K562 (cell line): Measurements from ENCODE around the gene ELAVL3. TPM values are rescaled to one million over a fixed set of nuclear protein-coding genes. Genes with fewer than 3 reads are reported as not detected.
A peak's percentile ranks its signal among the peaks of the same experiment; 100 is the strongest.

Source experiments
- BRD4 ChIP-seq: fragments of 200-600 bp; sonication (generic); IDR thresholded peaks from 2 replicates; pipeline ENCODE4 v1.6.1; 2017; ENCODE audit warnings: inconsistent platforms
- CBX5 ChIP-seq: IDR thresholded peaks from 2 replicates; pipeline ENCODE4 v1.6.1; 2014; ENCODE audit warnings: low read depth, borderline replicate concordance
- HNRNPLL ChIP-seq: fragments of 200-400 bp; formaldehyde crosslinking; IDR thresholded peaks from 2 replicates; pipeline ENCODE4 v1.6.1; 2017; ENCODE audit warnings: low read length, low read depth, mild to moderate bottlenecking; ENCODE audit not compliant: poor library complexity, severe bottlenecking
- KAT8 ChIP-seq: fragments of 450-650 bp; IDR thresholded peaks from 2 replicates; pipeline ENCODE4 v1.6.1; 2016; ENCODE audit warnings: low read depth, mild to moderate bottlenecking
- MECOM ChIP-seq: fragments of 250-450 bp; sonication (Bioruptor Pico); IDR thresholded peaks from 2 replicates; pipeline ENCODE4 v1.8.0; 2022; ENCODE audit warnings: inconsistent platforms
- NCOA6 ChIP-seq: fragments of 450-650 bp; IDR thresholded peaks from 2 replicates; pipeline ENCODE4 v1.6.1; 2017; ENCODE audit warnings: mild to moderate bottlenecking
- NRF1 ChIP-seq, 2 experiments: fragments of 450-650 bp; IDR thresholded peaks in 1 of 2; conservative IDR thresholded peaks in 1 of 2; 2 replicates each; pipeline ENCODE4 v1.6.1; 2014; ENCODE audit warnings: mild to moderate bottlenecking in 2 of 2
- RBM39 ChIP-seq: fragments of 200-400 bp; formaldehyde crosslinking; optimal IDR thresholded peaks from 2 replicates; pipeline ENCODE3; 2018; ENCODE audit warnings: low read depth, low read length
- SNAPC5 ChIP-seq: fragments of 250-450 bp; sonication (Bioruptor Pico); IDR thresholded peaks from 2 replicates; pipeline ENCODE4 v1.8.0; 2021; ENCODE audit warnings: moderate library complexity, mild to moderate bottlenecking, inconsistent platforms
- WHSC1 ChIP-seq: IDR thresholded peaks from one replicate; pipeline ENCODE4 v1.6.1; 2012; ENCODE audit warnings: low read length, control low read depth, inconsistent platforms
- YY1 ChIP-seq, 3 experiments: IDR thresholded peaks; 2 replicates each; pipeline ENCODE4 v1.6.1; 2011; ENCODE audit warnings: low read length in 2 of 3, mild to moderate bottlenecking in 2 of 3, moderate library complexity in 2 of 3, borderline replicate concordance in 1 of 3, control low read depth in 1 of 3, low read depth in 1 of 3; ENCODE audit not compliant: insufficient read depth in 3 of 3, insufficient replicate concordance in 2 of 3, control insufficient read depth in 1 of 3, insufficient read length in 1 of 3; ENCODE audit errors: extremely low read depth in 1 of 3
- ZFP36 ChIP-seq: fragments of 150-350 bp; IDR thresholded peaks from 2 replicates; pipeline ENCODE4 v1.6.1; 2018; ENCODE audit warnings: low read length, low read depth; ENCODE audit not compliant: partially characterized antibody
- ZNF146 ChIP-seq: IDR thresholded peaks from one replicate; pipeline ENCODE4 v1.6.1; 2018; ENCODE audit warnings: missing compliant biosample characterization; ENCODE audit not compliant: unreplicated experiment
- ZNF347 ChIP-seq: fragments of 450-650 bp; formaldehyde crosslinking; IDR thresholded peaks from 2 replicates; pipeline ENCODE4 v1.4.0; 2020; ENCODE audit warnings: low read depth, mild to moderate bottlenecking, moderate library complexity
- ZNF696 ChIP-seq: fragments of 250-450 bp; sonication (Bioruptor Pico); conservative IDR thresholded peaks from 2 replicates; pipeline ENCODE4 v1.4.0; 2020; ENCODE audit warnings: mild to moderate bottlenecking, moderate library complexity
- polyA plus RNA-seq, 8 experiments: library from polyadenylated mRNA; depleted of rRNA in 4 of 8; stranded (reverse) in 5 of 8; unstranded in 3 of 8; fragments of >200 nt; fragmentation: Nextera tagmentation in 2 of 8; fragmentation: Illumina TruSeq in 1 of 8; extraction: Ambion mirVana in 2 of 8; extraction: Trizol in 1 of 8; gene quantifications; 2 replicates each; pipeline versions ENCODE4 v1.2.1 to v1.2.3, GENCODE V29; 2011 to 2014; ENCODE audit warnings: inconsistent platforms in 1 of 8, missing spikeins in 1 of 8
- total RNA-seq, 7 experiments: library from RNA; depleted of rRNA in 6 of 7; stranded (reverse); fragments of >200 nt in 6 of 7; fragmentation: Illumina TruSeq in 2 of 7; extraction: Trizol in 2 of 7; gene quantifications; 2 replicates each; pipeline versions ENCODE4 v1.2.1 to v1.2.3, GENCODE V29; 2011 to 2021; ENCODE audit warnings: low replicate concordance in 1 of 7
- TF ChIP-seq, protein P1 (sequence below): fragments of 250-450 bp; sonication (Bioruptor Pico); IDR thresholded peaks from 2 replicates; pipeline ENCODE4 v1.5.0; 2021; ENCODE audit warnings: mild to moderate bottlenecking, moderate library complexity
- TF ChIP-seq, protein P2 (sequence below): fragments of 250-450 bp; sonication (Bioruptor Pico); IDR thresholded peaks from 2 replicates; pipeline ENCODE4 v1.8.0; 2021; ENCODE audit warnings: moderate library complexity, mild to moderate bottlenecking, inconsistent platforms
- TF ChIP-seq, protein P3 (sequence below): sonication (generic); formaldehyde crosslinking; IDR thresholded peaks from 2 replicates; pipeline ENCODE4 v1.8.0; 2023; ENCODE audit warnings: mild to moderate bottlenecking, missing genetic modification reagents
- TF ChIP-seq, protein P4 (sequence below): fragments of 450-650 bp; IDR thresholded peaks from 2 replicates; pipeline ENCODE4 v1.6.1; 2016

The ELAVL3 gene
- total and polyA plus RNA-seq, 9 of the 15 experiments (the other 6 are each of a cell fraction or from before 2014, with no cell fraction given), result not detected

GRCh38 chr19:11435057-11435832, 45.6 kb downstream of the ELAVL3 start, which contains the start of the genes ODAD3 and PRKCSH (continued):
- TF ChIP-seq, protein P1, sequence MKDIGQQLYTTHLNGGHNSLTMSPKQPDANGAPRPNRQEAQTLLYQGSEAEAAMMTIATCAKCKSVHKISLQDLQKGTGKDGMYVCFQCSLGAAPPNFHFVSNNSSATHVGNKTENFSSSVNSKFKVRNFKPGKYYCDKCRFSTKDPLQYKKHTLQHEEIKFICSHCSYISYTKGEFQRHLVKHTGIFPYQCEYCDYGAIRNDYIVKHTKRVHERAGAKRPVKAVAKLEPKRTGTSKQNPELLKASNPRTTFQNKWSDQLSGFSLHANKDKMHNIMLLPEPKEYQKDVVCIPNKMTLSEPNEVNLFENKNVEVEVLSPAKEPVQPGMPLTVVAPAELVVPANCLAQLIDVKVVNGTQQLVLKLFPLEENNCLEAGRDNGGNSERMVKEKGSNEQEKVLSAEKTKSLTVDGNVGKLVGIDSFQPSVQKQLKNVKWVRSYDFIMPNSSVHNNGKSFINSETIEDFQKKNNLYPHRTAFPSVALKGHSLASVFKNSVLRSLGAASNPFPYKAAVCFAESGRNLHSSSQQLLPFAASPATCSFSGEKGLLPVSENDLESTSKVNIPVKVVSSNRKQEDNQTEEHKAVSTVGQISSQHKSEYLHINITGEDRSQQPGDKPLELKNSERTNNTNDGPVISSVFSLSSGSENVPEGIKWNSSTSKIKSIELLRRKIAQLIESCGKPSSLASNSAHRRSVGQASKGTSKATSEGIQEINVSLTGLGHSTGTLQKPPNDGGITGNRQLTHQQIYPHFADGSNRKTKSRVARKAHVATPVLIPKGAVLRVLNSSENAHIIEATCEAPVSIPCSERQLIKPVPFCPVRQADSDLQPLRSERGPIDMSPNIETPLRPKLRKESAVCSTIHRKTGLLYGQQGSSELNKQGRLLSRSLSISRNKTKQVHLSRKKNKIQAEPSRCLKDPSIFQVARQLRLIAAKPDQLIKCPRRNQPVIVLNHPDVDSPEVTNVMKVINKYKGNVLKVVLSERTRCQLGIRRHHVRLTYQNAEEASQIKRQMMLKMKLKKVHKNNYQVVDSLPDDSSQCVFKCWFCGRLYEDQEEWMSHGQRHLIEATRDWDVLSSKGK (CRISPR knock-in tag), result no peak
- TF ChIP-seq, protein P2, sequence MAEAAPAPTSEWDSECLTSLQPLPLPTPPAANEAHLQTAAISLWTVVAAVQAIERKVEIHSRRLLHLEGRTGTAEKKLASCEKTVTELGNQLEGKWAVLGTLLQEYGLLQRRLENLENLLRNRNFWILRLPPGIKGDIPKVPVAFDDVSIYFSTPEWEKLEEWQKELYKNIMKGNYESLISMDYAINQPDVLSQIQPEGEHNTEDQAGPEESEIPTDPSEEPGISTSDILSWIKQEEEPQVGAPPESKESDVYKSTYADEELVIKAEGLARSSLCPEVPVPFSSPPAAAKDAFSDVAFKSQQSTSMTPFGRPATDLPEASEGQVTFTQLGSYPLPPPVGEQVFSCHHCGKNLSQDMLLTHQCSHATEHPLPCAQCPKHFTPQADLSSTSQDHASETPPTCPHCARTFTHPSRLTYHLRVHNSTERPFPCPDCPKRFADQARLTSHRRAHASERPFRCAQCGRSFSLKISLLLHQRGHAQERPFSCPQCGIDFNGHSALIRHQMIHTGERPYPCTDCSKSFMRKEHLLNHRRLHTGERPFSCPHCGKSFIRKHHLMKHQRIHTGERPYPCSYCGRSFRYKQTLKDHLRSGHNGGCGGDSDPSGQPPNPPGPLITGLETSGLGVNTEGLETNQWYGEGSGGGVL, result no peak
- no peak for TF ChIP-seq BRD4
- TF ChIP-seq SNAPC5, result no peak
- no peak for TF ChIP-seq RBM39
- TF ChIP-seq, protein P3, sequence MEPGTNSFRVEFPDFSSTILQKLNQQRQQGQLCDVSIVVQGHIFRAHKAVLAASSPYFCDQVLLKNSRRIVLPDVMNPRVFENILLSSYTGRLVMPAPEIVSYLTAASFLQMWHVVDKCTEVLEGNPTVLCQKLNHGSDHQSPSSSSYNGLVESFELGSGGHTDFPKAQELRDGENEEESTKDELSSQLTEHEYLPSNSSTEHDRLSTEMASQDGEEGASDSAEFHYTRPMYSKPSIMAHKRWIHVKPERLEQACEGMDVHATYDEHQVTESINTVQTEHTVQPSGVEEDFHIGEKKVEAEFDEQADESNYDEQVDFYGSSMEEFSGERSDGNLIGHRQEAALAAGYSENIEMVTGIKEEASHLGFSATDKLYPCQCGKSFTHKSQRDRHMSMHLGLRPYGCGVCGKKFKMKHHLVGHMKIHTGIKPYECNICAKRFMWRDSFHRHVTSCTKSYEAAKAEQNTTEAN (CRISPR knock-in tag), result no peak
- TF ChIP-seq WHSC1, result no peak
- peak; percentile 82 to 85 for TF ChIP-seq NRF1 (conservative IDR thresholded peaks at IDR 0.05 in 1 of 2, IDR thresholded peaks at IDR 0.05 in 1 of 2)
- TF ChIP-seq, protein P4, sequence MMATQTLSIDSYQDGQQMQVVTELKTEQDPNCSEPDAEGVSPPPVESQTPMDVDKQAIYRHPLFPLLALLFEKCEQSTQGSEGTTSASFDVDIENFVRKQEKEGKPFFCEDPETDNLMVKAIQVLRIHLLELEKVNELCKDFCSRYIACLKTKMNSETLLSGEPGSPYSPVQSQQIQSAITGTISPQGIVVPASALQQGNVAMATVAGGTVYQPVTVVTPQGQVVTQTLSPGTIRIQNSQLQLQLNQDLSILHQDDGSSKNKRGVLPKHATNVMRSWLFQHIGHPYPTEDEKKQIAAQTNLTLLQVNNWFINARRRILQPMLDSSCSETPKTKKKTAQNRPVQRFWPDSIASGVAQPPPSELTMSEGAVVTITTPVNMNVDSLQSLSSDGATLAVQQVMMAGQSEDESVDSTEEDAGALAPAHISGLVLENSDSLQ, result peak; percentile 96
- TF ChIP-seq ZNF696 (CRISPR knock-in tag), result no peak
- no peak for TF ChIP-seq ZNF146
- no peak for TF ChIP-seq ZNF347 (CRISPR knock-in tag)
- peak; percentile 3 for TF ChIP-seq ZFP36
- peak; percentile 97 for TF ChIP-seq KAT8
- TF ChIP-seq CBX5, result no peak
- no peak for TF ChIP-seq NCOA6
- TF ChIP-seq HNRNPLL, result peak; percentile 44
- no peak for TF ChIP-seq MECOM (CRISPR knock-in tag)
- TF ChIP-seq YY1 (IDR thresholded peaks at IDR 0.05; ENCODE audit: borderline replicate concordance in 1 of 3, control insufficient read depth in 1 of 3, extremely low read depth in 1 of 3, insufficient read depth in 3 of 3, insufficient read length in 1 of 3, insufficient replicate concordance in 2 of 3, low read depth in 1 of 3, low read length in 2 of 3), result peak; percentile 99 to 100 (median 100)
